Eye (tissue), 1 donor: ENCODE results near the gene SPRR2F.

Experiments
- DNase-seq: peaks from one replicate; pipeline ENCODE4 v3.0.0-alpha.2; 2015

The SPRR2F gene

DNA sequence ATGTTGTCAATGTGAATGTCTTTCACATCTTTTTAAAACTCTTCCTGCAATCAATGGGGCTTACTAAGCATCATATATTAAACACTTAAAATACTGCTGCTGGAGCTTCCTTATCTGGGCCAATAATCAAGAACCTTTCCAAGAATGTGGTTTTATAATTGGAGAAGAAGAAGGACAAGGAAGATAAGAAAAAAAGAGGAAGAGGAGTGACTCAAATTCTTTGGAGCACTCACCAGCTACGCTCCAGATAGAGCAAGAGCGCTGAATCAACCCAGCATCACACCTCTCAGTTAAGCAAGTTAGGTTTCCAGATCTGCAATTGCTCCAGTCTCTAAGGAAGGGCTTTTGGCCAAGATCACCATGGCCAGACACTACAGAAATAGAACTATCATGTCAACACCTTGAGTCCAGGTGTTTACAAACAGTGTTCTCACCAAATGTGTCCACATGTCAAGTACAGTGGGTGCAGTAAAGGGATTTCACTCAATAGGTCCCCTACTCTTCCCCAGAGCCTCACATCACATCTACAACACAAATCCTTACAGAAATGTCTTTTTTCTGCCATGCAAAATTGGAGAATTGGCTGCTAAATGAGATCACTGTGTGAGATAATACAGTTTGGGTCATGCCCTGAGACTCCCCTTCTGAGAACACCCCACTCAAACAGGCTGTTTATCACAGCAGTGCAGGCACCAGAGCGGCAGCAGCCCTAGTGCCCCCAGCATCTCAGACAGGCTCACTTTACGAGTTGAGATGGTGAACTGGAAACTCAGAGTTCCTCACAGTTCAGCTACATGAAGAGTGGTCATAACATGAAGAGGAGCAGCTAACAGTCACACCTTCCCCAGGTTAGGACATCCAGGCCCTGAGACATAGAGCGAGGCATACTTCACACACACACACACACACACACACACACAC, 40.2 kb downstream of the SPRR2F start:
- DNase-seq, result no peak

DNA sequence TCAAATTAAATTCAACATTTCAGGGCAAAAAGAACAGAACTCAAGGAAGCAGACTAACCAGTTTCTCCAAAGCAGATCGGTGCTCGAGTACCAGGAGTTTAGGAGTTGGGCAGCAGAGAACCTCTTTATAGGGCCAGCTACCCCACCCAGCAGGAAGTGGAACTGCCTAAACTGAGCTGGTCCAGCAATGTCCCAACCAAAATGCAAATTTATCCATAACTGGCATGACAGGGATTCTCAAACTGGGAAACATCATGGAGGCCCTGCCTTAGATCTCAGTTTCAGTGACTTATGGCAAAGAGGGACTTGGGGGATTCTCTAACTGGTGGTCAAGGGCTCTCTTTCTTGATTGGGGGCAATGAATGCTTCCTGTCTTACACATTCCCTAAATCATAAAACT, 41.8 kb downstream of the SPRR2F start, which contains the start of gene SPRR2B:
Gene SPRR2B, minus strand, starts transcription at position 101 of the 400 bp plus-strand sequence. CDS start 772 bp downstream, outside the sequence.
- DNase-seq, result no peak

DNA sequence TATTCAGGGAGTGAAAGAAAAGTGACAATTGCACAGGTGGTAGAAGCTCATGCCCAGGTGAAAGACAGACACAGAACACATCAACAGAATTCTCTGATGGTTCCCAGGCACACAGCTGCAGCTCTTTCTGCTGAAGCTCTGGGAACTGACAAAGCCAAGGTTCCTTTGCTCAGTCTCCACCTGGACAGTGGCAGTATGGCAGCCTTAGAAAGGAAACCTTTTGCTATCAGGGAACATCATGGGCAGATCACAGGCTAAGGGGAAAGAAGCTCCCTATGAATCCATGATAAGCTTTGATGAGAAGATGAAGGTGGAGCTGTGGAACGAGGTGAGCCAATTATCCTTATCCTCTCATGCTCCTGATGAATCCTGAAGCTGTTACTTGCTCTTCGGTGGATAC, 43.1 kb downstream of the SPRR2F start:
- DNase-seq, result no peak
